ENCODE measurements around the gene LGALS3BP.

DNA sequence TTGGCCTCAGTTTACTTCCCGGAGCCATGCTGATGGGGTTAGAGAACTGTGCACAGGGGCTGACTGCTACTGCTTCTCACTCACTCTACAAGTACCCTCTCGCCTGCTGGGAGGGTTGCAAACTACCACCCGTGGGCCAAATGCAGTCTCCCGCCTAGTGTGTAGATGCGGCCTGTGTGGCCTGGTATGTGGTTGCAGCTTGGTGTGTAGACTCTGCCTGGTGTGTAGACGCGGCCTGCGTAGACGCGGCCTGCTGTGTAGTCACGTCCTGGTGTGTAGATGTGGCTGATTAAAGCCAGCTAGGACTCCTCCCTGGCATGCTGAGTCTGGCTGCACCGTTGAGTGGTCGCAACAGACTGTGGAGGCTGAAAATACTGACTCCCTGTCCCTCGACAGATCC lies 22.6 kb upstream of the LGALS3BP start:
- TF ChIP-seq POLR2A (IDR thresholded peaks at IDR 0.05; ENCODE audit: borderline replicate concordance, extremely low read depth, insufficient read depth, insufficient read length) (no peak), SIN3A (IDR thresholded peaks at IDR 0.05; ENCODE audit: low read depth) (no peak), POLR2AphosphoS5 (IDR thresholded peaks at IDR 0.05; ENCODE audit: low read depth, low read length) (no peak), CEBPB (IDR thresholded peaks at IDR 0.05; ENCODE audit: low read depth) (no peak), FOSL1 (IDR thresholded peaks at IDR 0.05; ENCODE audit: low read depth) (no peak), ZBTB33 (IDR thresholded peaks at IDR 0.05; ENCODE audit: extremely low read depth, insufficient replicate concordance, low read length) (no peak), EGR1 (IDR thresholded peaks at IDR 0.05; ENCODE audit: low read depth) (no peak), SP1 (IDR thresholded peaks at IDR 0.05; ENCODE audit: low read depth) (no peak), SRF (IDR thresholded peaks at IDR 0.05; ENCODE audit: low read depth) (no peak)
- TF ChIP-seq, protein P1, sequence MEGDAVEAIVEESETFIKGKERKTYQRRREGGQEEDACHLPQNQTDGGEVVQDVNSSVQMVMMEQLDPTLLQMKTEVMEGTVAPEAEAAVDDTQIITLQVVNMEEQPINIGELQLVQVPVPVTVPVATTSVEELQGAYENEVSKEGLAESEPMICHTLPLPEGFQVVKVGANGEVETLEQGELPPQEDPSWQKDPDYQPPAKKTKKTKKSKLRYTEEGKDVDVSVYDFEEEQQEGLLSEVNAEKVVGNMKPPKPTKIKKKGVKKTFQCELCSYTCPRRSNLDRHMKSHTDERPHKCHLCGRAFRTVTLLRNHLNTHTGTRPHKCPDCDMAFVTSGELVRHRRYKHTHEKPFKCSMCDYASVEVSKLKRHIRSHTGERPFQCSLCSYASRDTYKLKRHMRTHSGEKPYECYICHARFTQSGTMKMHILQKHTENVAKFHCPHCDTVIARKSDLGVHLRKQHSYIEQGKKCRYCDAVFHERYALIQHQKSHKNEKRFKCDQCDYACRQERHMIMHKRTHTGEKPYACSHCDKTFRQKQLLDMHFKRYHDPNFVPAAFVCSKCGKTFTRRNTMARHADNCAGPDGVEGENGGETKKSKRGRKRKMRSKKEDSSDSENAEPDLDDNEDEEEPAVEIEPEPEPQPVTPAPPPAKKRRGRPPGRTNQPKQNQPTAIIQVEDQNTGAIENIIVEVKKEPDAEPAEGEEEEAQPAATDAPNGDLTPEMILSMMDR (IDR thresholded peaks at IDR 0.05 in 2 of 3, conservative IDR thresholded peaks at IDR 0.05 in 1 of 3; ENCODE audit: borderline replicate concordance in 1 of 3, insufficient read depth in 1 of 3, low read depth in 2 of 3, low read length in 2 of 3), result no peak
- TF ChIP-seq, protein P2, sequence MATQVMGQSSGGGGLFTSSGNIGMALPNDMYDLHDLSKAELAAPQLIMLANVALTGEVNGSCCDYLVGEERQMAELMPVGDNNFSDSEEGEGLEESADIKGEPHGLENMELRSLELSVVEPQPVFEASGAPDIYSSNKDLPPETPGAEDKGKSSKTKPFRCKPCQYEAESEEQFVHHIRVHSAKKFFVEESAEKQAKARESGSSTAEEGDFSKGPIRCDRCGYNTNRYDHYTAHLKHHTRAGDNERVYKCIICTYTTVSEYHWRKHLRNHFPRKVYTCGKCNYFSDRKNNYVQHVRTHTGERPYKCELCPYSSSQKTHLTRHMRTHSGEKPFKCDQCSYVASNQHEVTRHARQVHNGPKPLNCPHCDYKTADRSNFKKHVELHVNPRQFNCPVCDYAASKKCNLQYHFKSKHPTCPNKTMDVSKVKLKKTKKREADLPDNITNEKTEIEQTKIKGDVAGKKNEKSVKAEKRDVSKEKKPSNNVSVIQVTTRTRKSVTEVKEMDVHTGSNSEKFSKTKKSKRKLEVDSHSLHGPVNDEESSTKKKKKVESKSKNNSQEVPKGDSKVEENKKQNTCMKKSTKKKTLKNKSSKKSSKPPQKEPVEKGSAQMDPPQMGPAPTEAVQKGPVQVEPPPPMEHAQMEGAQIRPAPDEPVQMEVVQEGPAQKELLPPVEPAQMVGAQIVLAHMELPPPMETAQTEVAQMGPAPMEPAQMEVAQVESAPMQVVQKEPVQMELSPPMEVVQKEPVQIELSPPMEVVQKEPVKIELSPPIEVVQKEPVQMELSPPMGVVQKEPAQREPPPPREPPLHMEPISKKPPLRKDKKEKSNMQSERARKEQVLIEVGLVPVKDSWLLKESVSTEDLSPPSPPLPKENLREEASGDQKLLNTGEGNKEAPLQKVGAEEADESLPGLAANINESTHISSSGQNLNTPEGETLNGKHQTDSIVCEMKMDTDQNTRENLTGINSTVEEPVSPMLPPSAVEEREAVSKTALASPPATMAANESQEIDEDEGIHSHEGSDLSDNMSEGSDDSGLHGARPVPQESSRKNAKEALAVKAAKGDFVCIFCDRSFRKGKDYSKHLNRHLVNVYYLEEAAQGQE (IDR thresholded peaks at IDR 0.05; ENCODE audit: low read depth), result no peak
- TF ChIP-seq, protein P3, sequence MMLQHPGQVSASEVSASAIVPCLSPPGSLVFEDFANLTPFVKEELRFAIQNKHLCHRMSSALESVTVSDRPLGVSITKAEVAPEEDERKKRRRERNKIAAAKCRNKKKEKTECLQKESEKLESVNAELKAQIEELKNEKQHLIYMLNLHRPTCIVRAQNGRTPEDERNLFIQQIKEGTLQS (IDR thresholded peaks at IDR 0.05), result no peak
- TF ChIP-seq, protein P4, sequence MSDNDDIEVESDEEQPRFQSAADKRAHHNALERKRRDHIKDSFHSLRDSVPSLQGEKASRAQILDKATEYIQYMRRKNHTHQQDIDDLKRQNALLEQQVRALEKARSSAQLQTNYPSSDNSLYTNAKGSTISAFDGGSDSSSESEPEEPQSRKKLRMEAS (IDR thresholded peaks at IDR 0.05), result no peak
